Measurements from ENCODE around the gene KBTBD4.

The KBTBD4 gene

GRCh38 chr11:47578524-47579494, at the start of gene KBTBD4, which contains the start of gene NDUFS3:
TSS of gene KBTBD4 (minus strand) at chr11:47578970. CDS start at chr11:47578951, 19 bp downstream.
TSS of gene NDUFS3 (plus strand) at chr11:47579074. CDS start at chr11:47579092, 18 bp downstream.
- ATAC-seq, result peak; percentile 96

DNA sequence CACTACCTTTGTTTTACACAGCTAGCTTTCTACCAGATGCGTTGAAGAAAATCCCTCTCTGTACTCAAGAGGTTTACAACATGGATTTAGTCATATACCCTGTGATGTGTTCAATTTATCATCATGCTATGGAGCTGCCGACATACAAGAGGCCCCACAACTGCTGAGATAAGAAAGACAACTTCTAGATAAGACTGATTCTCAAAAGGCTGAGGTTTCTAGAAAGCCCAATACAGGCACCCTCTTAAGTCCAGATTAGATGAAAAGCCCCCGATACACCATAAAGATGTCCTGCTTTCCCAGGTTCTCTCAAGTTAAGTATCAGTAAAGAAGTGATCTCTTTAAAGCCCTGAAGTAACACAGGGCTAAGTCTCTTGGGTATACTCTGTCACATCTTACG, 49.3 kb upstream of the KBTBD4 start:
- no peak for ATAC-seq

DNA sequence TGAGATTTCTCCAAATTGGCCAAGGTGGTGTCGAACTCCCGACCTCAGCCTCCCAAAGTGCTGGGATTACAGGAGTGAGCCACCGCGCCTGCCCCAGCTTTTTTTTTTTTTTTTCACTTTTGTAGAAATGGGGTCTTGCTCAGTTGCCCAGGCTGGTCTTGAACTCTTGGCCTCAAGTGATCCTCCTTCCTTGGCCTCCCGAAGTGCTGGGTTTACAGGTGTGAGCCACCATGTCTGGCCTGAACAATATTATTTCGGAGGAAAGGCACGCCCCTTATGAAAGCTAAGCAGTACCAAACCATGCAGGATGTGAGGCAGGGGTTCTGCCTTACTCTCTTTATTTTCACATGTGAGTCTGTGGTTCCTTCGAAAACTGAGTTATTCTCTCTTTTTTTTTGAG, 47.5 kb upstream of the KBTBD4 start:
- no peak for ATAC-seq

- ATAC-seq, result no peak
Observed at GRCh38 chr11:47620836-47621378, 42.1 kb upstream of the KBTBD4 start.

GRCh38 chr11:47617417-47617809, 38.6 kb upstream of the KBTBD4 start:
- ATAC-seq, result no peak

GRCh38 chr11:47616726-47617416, 38.1 kb upstream of the KBTBD4 start:
- no peak for ATAC-seq

GRCh38 chr11:47615249-47615648, 36.5 kb upstream of the KBTBD4 start:
- no peak for ATAC-seq

GRCh38 chr11:47611348-47611794, 32.6 kb upstream of the KBTBD4 start:
- ATAC-seq, result no peak

GRCh38 chr11:47609675-47610074, 30.9 kb upstream of the KBTBD4 start:
- ATAC-seq, result no peak

DNA sequence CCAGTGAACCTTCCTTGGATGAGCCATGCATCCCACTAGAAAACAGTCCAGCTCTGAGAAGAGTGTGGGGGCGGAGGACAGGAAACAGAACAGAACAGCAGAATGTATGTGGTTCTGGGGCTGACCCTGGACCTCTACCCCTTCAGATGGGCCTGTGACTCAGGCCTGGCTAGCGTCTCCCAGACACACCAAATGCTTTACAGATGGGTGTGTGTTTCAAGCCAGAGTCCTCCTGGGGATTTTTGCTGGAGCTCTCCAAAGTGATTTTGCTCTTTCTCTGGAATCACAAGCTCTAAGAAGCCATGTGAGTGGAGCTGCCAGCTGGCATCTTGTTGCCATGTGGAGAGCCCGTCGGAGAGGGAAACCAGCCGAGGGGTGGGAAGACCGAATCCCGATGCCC, 28.6 kb upstream of the KBTBD4 start:
- ATAC-seq, result no peak

- no peak for ATAC-seq
Observed at GRCh38 chr11:47606731-47607130, 28.0 kb upstream of the KBTBD4 start.

DNA sequence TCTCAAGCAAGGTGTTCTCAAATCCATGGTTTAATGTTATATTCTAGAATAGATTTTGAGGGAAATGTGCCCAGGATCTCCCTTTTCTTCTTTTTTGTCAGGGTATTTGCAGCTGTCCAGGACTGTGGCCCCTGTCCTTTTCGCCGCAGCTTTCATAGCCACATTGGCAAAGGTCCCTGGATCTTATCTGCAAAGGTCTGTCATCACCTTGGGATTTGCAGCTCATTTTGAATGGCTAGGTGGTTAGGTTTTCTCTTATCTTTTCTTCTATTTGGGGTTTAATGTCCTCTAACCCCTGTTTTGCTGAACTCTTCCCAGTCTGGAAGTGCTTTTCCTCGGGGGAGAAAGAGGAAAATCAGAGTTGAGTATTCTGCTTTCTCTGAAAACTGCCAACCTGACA, 27.2 kb upstream of the KBTBD4 start:
- no peak for ATAC-seq

- ATAC-seq, result no peak
Observed at GRCh38 chr11:47603295-47603694, 24.5 kb upstream of the KBTBD4 start.

DNA sequence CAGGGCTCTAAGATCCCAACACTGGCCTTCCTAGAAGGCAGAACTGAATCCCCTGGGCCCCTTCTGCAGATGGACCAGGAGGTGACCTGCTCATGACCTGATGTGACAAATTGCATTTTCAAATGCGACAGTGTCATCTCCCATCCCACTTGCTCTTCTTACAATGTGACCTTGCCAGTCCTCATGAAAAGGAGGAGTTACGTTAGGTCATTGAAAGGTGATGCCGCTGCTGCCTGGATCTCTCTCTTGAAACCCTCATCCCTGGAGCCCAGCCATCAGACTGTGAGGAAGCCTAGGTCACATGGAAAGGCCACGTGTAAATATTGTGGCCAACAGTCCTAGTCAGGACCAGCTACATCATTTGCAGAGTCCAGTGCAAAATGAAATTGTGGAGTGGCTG, 21.1 kb upstream of the KBTBD4 start:
- no peak for ATAC-seq

- no peak for ATAC-seq
Observed at GRCh38 chr11:47595967-47596366, 17.2 kb upstream of the KBTBD4 start.

DNA sequence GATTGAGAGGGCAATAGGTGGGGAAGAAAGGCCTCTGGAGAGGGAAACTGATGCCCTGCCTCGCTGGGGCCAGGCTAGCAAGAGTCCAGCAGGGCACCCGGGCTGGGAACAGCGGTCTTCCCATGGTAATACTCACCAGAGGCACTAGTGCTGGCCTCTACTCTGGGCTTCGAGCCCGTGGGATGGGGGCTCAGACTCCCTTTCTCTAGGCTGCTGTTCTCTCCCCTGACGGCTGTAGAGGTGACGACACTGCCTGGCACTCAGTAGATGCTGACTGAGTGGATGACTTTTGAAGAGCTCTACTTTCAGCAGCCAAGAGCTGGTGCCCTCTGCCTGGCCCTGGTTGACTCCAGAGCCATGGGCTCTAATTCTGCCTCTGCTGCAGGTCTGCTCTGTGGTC, 16.3 kb upstream of the KBTBD4 start:
- no peak for ATAC-seq

DNA sequence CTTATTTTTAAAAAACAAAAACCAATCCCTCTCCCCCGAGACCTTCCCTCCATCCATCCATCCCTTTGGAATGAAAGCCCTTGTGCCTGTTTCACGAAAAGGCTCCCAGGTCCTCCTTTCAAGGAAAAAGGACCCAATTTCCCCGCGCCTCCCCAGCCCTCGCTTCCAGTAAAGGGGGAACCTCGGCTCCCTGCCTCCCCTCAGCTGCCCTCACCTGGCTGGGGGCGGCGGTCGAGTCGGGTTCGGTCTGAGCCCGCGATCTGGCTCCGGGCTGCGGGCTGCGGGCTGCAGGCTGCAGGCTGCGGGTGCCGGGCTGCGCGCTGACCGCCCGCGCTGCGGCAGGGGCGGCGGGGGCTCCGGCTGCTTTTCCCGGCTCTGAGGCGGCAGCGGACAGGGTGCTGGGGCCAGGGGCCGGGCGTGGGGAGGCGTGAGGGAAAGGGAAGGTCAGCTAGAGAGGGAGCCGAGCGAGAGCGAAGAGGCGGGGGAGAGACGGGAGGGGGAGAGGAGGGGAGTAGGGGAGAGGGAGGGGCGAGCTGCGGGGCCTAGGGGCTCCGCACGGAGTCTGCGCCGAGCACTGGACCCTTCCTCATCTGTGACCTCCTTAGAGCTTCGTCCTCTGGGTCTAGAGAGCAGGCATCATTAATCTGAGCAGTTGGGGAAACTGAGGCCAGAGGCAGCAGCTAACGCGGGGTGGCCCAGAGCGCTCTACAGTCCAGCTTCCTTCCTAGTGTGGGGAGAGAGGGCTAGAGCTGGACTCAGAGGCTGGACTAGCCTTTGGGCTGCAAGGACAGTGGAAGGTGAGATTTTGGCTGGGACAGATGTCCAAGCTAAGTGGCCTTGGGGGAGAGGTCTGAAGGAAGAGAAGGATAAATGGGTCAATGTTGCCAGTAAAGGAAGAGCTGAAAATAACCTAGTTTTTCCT, 15.4 kb upstream of the KBTBD4 start, which contains the start of gene C1QTNF4:
C1QTNF4 (minus strand) TSS at position 478 of the 922 bp plus-strand sequence. CDS start 3,601 bp downstream, outside the sequence.
- no peak for ATAC-seq

DNA sequence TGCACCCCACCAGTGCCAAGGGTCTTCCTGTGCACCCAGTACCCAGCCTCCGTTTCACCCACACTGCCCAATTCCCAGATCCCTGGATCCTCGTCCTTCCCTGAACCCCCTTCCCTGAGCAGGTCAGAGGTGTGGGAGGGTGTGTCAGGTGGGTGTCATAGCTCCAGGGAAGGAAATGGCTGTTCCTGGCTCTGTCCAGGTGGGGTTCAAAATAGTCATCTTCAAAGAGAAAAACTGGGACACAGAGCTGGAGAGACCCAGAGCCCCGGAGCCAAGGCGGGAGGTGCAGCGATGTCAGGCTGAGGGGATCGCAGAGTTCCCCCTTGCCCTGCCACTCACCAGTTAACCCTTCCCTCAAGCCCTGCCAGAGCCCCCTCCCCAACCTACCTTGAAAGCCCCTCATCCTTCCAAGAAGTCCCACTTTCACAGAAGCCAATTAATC, 14.7 kb upstream of the KBTBD4 start:
- no peak for ATAC-seq

- ATAC-seq, result no peak
Observed at GRCh38 chr11:47592970-47593369, 14.2 kb upstream of the KBTBD4 start.

DNA sequence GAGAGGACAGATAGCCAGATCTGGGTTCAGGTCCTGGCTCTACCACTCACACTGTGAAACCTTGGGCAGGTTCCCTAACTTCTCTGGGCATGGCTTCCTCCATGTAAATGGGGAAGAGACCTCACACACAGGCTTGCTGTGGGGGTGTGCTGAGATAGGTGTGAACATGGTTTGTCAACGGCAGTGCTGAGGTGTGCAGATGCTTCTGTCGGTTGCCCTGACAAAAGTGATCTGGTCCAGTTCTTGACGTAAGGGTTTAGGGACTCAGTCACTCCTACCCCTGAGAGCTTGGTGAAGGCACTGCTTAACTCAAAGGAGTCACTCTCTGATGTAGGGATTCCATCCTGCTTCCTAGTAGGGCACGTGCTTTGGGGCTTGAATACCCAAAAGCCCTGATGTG, 13.5 kb upstream of the KBTBD4 start:
- no peak for ATAC-seq

DNA sequence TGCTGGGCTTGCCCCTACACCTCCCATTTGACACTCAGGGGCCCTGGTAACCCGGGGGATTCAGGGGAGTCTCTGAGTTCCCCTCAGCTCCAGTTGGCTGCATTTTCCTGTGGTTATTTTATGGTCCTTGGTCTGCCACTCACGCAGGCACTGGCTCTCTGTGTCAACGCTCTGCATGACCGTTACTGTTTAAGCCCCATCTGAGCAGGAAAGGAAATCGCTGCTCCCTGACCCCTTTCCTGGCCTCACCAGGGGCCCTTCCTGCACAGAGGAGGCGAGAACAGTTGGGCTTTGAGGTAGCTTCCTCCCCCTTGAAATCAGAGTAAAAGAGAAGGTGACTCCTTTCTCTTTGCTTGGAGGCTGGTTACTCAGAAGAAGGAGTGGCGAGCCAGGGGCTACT, 13.0 kb upstream of the KBTBD4 start:
- ATAC-seq, result no peak

All from activated CD4-positive, CD25-positive, alpha-beta regulatory T cell treated with anti-CD3 and anti-CD28 coated beads, Interleukin-2, amount 50 U/mL, for 24 hours (primary cell).